Breast epithelium (tissue), 4 donors: ENCODE results near the gene ANKMY2. TPM values are rescaled to one million over a fixed set of nuclear protein-coding genes. Genes with fewer than 3 reads are reported as not detected.
A peak's percentile ranks its signal among the peaks of the same experiment; 100 is the strongest.

Experiments used
- DNase-seq, 2 donors: peaks; one replicate each; pipeline ENCODE4 v3.0.0-alpha.2; 2019; ENCODE audit warnings: low spot score in 2 of 2
- H3K27ac ChIP-seq, 2 donors: fragments of 200-600 bp; sonication (generic) in 1 of 2; one replicate each; pipeline ENCODE4 v1.5.1; 2016 to 2019; ENCODE audit warnings: mild to moderate bottlenecking in 1 of 2
- H3K27me3 ChIP-seq, 2 donors: fragments of 200-600 bp; sonication (generic) in 1 of 2; one replicate each; pipeline versions ENCODE4 v1.5.1 to v1.6.0; 2017 to 2019; ENCODE audit warnings: control low read depth in 1 of 2, mild to moderate bottlenecking in 1 of 2
- H3K36me3 ChIP-seq: fragments of 200-600 bp; one replicate; pipeline ENCODE4 v1.5.1; 2019
- H3K4me1 ChIP-seq, 2 donors: fragments of 200-600 bp; sonication (generic); one replicate each; pipeline ENCODE4 v1.5.1; 2016 to 2019; ENCODE audit warnings: control low read depth in 1 of 2
- H3K4me3 ChIP-seq, 3 donors: fragments of 200-600 bp; sonication (generic); 1 replicate in 2 of 3; 2 replicates in 1 of 3; pipeline ENCODE4 v1.5.1; 2016 to 2019; ENCODE audit warnings: mild to moderate bottlenecking in 3 of 3, moderate library complexity in 2 of 3
- H3K9me3 ChIP-seq, 2 donors: fragments of 200-600 bp; sonication (generic) in 1 of 2; one replicate each; pipeline ENCODE4 v1.5.1; 2016 to 2019; ENCODE audit warnings: control low read depth in 1 of 2
- CTCF ChIP-seq, 3 donors: fragments of 450-650 bp; IDR thresholded peaks; one replicate each; pipeline ENCODE4 v1.5.1; 2016 to 2017; ENCODE audit warnings: antibody characterized with exemption in 3 of 3, mild to moderate bottlenecking in 3 of 3, moderate library complexity in 3 of 3
- POLR2A ChIP-seq: fragments of 450-650 bp; IDR thresholded peaks from one replicate; pipeline ENCODE4 v1.6.1; 2016; ENCODE audit warnings: antibody characterized with exemption, mild to moderate bottlenecking, moderate library complexity
- POLR2AphosphoS5 ChIP-seq, 3 donors: sonication (generic); formaldehyde crosslinking; IDR thresholded peaks; one replicate each; pipeline ENCODE4 v1.6.1; 2017; ENCODE audit warnings: antibody characterized with exemption in 3 of 3
- intact Hi-C: fragments of 100-400 bp; cut with DNase I; formaldehyde crosslinking; loops from one replicate; pipeline ENCODE4 v1.15.1; 2023; ENCODE audit warnings: low total_unique reads
- total RNA-seq, 3 donors: library from RNA; depleted of rRNA; stranded (reverse); fragments of >200 nt; gene quantifications; one replicate each; pipeline ENCODE4 v1.1.0, GENCODE V29; 2016

The ANKMY2 gene
- total RNA-seq, 3 donors from 2014 or later, result 14.9 to 24.4 (median 18.4) TPM

DNA sequence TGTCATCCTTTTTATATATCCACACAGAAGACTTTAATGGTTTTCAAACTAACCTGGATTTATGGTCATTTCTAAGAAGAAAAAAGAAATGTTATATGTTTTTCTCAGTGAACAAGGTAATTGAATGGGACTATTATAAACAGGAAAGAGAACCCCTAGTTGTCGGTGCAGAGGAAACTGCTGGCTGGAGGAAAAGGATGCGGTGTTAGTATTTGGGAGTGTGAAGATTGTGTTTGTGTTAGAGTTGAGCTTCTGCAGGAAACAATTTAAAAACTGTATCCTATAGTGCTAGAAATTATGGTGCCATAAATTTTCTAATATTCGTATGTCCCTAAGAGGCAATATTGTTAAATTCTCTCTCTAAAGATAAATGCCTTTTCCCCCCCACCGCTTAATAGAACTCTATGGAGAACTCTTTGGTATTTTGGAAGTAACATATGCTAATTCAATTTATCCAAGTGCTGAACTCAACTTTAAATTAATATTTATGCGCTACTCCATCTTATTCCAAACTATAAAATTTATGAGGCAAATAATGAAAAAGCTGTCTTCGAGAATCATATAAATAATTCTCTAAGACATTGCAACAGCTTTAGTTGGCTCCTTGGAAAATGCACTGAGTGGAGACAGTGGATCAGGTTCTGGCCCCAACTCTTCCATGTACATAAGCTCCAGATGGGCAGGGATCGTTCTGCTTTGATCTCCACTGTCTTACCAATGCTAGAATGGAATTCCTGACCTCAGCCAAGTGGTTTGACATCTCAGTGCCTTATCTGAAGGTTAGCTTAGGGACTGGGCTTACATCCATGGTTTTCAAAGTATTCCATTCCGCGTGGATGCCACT is 6.1 kb upstream of the ANKMY2 start:
- H3K4me3 ChIP-seq, result no peak overlapping the region
- H3K27me3 ChIP-seq, result no peaks in the 10 kb centered on the region
- peaks cover 0 to 17% of the 10 kb centered on the region in 2 donors for H3K4me1 ChIP-seq
- no peaks in the 10 kb centered on the region for H3K36me3 ChIP-seq
- TF ChIP-seq POLR2A (no peak), CTCF (IDR thresholded peaks at IDR 0.05) (no peak), POLR2AphosphoS5 (IDR thresholded peaks at IDR 0.05) (no peak)
- no peaks in the 10 kb centered on the region for H3K9me3 ChIP-seq
- intact Hi-C loops, result no loop called here
- no peak overlapping the region for H3K27ac ChIP-seq
- DNase-seq, result no peak

- Histone ChIP-seq H3K4me3 (no peak overlapping the region), H3K9me3 (no peaks in the 10 kb centered on the region), H3K36me3 (no peaks in the 10 kb centered on the region), H3K4me1 (peaks cover 0 to 17% of the 10 kb centered on the region in 2 donors), H3K27ac (no peak overlapping the region), H3K27me3 (no peaks in the 10 kb centered on the region)
- intact Hi-C loops, result no loop called here
- DNase-seq, result no peak
- TF ChIP-seq CTCF (IDR thresholded peaks at IDR 0.05) (no peak), POLR2A (no peak), POLR2AphosphoS5 (IDR thresholded peaks at IDR 0.05) (no peak)
Measured at GRCh38 chr7:16650266-16650665, 4.7 kb upstream of the ANKMY2 start.

DNA sequence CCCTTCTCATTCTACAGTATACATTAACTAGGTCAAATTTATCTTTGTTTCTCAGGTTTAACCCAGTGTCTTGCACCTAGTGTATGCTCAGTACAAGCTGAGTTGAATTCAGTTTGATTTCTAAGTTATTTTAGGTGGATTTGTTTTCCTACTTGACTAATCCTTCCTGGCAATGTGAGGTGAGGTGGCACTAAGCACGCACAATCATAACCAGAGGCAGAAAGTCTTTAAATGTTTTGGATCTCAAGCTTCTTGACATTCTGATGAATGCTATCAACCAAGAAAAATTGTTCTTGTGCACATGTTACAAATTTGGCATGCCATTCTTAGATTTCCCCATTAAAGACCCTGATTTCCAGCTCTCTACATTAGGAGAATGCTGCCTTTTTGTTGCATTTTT is 3.6 kb upstream of the ANKMY2 start:
- TF ChIP-seq CTCF (IDR thresholded peaks at IDR 0.05) (no peak), POLR2AphosphoS5 (IDR thresholded peaks at IDR 0.05) (no peak), POLR2A (no peak)
- H3K27me3 ChIP-seq, result no peaks in the 10 kb centered on the region
- H3K36me3 ChIP-seq, result no peaks in the 10 kb centered on the region
- peak overlapping the region in 1 of 2 donors; percentile 34 for H3K27ac ChIP-seq
- no peak overlapping the region for H3K4me3 ChIP-seq
- H3K9me3 ChIP-seq, result no peaks in the 10 kb centered on the region
- intact Hi-C loops, result no loop called here
- DNase-seq, result no peak
- peaks cover 0 to 17% of the 10 kb centered on the region in 2 donors for H3K4me1 ChIP-seq

- intact Hi-C loops, result no loop called here
- DNase-seq, result no peak
- H3K4me1 ChIP-seq, result peaks cover 0 to 17% of the 10 kb centered on the region in 2 donors
- TF ChIP-seq POLR2AphosphoS5 (IDR thresholded peaks at IDR 0.05) (no peak), CTCF (IDR thresholded peaks at IDR 0.05) (no peak), POLR2A (no peak)
- H3K27me3 ChIP-seq, result no peaks in the 10 kb centered on the region
- H3K9me3 ChIP-seq, result no peaks in the 10 kb centered on the region
- no peak overlapping the region for H3K4me3 ChIP-seq
- no peaks in the 10 kb centered on the region for H3K36me3 ChIP-seq
- peak overlapping the region; percentile 30 to 34 for H3K27ac ChIP-seq
Measured at GRCh38 chr7:16648551-16648950, 3.0 kb upstream of the ANKMY2 start.

- Histone ChIP-seq H3K36me3 (no peaks in the 10 kb centered on the region), H3K4me1 (peaks cover 0 to 15% of the 10 kb centered on the region in 2 donors)
Measured at GRCh38 chr7:16647435-16647960, 1.9 kb upstream of the ANKMY2 start.

More at GRCh38 chr7:16647435-16647960, 1.9 kb upstream of the ANKMY2 start:
- peak overlapping the region; percentile 90 to 96 (median 93) for H3K4me3 ChIP-seq
- intact Hi-C loops, result no loop called here
- H3K27ac ChIP-seq, result peak overlapping the region; percentile 41 to 90
- no peak for DNase-seq
- no peaks in the 10 kb centered on the region for H3K9me3 ChIP-seq
- TF ChIP-seq POLR2AphosphoS5 (IDR thresholded peaks at IDR 0.05) (no peak), POLR2A (no peak), CTCF (IDR thresholded peaks at IDR 0.05) (no peak)
- no peaks in the 10 kb centered on the region for H3K27me3 ChIP-seq
